ENCODE measurements around the gene CCT8.
"Not testable (repeated sequence)": the region's sequence is repeated elsewhere in the genome, so short reads cannot be mapped to it uniquely, and the experiment has no call there.

Gene CCT8

DNA sequence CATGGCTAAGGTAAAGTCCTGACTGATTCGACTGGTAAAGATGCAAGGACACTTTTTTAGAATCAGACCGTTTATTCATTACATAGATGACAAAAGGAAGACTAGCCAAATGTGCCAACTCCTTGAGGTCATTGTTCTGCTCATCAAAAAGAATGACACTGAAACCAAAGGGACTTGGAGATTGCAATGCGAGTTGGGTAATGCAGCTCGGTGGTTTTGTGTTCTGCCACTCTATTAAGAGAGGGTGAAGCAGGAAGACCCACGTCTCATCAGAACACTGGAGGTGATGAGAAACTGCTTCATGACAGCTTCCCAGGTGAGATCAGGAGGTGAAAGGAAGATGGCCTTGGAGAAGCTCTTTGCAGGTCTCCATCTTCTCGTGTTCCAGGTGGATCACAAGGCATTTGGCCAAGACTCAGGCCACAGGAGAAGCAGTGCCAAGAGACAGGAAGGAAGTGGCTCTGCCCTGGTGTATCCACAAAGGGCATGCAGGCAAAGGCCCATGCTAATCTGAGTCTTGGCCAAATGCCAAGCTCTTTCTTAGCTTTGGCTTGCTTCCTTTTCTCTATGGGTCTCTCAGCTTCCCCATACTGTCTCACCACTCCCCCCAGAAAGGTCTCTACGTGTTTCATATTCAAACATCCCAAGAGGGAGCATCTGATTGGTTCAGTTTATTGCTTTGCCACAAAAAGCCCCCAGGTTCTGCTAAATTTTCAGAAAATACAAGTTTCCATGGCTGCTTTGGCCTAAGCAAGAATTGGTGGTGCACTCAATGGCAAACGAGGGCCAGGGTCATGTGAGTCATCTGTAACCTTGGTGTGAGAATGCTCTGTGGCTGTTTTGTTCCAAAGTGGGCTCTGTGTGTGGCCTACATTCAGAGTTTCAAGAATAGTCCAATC lies 5.7 kb upstream of the CCT8 start:
- no peak for DNase-seq (ENCODE audit: low spot score)

DNA sequence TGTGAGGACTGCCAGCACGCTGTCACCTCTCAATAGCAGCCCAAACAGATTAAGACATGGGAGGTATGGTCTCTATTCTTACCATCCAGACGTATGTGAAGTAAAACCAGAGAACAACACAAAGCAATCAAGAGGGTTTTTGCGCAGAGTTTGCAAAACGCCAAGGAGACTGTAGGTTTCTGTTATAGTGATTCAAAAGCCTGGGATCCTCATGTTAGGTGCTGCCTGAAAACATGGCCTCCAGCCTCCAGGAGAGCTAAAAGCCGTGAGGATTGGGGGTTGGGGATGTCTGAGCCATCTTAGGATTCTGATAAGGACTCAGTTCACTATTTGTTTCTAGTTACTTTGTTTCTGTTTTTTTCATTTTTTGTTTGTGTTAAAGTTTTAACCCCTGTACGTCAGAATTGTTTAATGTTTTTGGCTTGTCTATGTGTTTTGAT lies 4.2 kb upstream of the CCT8 start:
- DNase-seq (ENCODE audit: low spot score): no peak

DNA sequence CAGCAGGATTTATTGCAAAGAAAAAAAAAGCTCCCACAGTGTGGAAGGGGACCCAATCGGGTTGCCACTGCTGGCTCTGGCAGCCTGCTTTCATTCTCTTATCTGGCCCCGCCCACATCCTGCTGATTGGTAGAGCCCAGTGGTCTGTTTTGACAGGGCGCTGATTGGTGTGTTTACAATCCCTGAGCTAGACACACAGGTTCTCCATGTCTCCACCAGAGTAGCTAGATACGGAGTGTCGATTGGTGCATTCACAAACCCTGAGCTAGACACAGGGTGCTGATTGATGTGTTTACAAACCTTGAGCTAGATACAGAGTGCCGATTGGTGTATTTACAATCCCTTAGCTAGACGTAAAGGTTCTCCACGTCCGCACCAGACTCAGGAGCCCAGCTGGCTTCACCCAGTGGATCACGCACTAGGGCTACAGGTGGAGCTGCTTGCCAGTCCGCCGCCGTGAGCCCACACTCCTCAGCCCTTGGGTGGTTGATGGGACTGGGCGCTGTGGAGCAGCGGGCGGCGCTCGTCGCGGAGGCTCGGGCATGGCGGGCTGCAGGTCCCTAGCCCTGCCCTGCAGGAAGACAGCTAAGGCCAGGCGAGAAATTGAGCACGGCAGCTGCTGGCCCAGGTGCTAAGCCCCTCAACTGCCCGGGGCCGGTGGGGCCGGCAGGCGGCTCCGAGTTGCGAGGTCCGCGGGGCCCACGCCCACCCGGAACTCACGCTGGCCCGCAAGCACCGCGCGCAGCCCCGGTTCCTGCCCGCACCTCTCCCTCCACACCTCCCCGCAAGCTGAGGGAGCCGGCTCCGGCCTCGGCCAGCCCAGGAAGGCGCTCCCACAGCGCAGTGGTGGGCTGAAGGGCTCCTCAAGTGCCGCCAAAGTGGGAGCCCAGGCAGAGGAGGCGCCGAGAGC lies 3.5 kb upstream of the CCT8 start:
- DNase-seq (ENCODE audit: low spot score): not testable (repeated sequence)

DNA sequence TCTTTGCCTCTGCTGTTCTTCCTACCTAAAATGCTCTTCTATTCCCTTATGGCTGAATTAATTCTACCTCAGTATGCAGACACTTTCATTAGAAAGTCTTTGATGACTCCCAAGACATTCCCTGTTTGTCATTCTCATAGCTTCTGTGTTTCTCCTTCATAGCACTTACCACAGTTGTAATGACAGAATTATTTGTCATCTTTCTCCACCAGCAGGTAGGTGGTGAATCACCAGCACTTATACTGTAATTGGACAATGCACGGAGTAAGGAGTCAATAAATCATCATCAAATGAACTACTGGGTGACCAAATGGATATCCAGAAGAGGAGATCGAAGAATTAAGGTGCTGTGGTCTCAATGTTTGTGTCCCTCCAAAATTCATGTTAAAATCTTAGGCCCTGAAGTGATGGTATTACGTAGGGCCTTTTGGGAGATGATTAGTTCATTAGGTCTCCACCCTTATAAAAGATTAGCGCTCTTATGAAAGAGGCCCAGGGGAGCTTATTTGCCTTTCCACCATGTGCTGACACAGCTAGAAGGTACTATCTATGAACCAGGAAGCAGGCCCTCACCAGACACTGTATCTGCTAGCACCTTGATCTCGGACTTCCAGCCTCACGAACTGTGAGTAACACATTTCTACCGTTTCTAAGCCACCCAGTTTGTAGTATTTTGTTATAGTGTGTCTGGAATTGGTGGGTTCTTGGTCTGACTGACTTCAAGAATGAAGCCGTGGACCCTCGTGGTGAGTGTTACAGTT lies 2.4 kb upstream of the CCT8 start:
- DNase-seq (ENCODE audit: low spot score): no peak

DNA sequence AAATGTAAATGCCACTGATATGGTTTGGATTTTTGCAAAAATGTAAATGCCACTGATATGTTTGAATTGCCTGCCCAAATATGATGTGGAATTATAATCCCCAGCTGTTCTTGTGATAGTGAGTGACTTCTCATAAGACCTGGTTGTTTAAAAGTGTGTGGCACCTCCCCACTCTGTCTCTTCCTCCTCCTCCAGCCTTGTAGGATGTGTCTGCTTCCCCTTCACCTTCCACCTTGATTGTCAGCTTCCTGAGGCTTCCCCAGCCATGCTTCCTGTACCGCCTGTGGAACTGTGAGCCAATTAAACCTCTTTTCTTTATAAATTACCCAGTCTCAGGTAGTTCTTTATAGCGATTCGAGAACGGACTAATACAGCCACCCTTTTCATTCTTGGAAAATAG lies 1.3 kb upstream of the CCT8 start:
- no peak for DNase-seq (ENCODE audit: low spot score)

DNA sequence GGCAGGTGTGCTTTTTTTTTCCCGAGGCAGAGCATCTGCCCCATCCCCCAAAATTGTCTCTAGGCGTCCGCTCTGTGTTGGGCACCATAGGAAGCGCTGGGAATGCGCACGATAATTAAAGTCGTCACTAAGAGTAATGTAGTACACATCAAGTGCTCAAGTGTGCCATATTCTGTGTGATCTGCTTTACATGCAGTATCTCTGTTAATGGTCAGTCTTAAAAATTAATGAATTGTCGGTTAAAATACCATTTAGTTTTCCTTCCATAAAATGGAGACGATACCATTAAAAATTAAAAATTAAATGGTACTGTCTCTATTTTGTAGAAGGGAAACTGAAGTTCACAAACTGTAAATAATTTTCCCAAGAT lies 544 bp upstream of the CCT8 start:
- no peak for DNase-seq (ENCODE audit: low spot score)

DNA sequence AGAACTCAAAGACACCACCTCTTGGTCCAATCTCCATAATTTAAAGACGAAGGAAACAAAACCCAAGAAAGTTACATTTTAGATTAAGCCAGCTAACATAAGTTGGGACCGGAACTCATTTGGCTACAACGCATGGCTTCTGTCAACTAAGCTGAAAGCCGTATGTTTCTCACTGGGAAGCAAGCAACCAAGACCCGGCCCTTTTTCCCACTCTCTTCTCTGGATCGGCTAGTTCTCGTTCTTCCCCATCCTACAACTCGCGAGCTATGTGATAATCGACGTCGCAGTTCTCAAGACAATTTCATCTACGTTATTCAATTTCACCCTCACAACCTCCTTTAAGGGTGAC lies 601 bp downstream of the CCT8 start:
- no peak for DNase-seq (ENCODE audit: low spot score)

DNA sequence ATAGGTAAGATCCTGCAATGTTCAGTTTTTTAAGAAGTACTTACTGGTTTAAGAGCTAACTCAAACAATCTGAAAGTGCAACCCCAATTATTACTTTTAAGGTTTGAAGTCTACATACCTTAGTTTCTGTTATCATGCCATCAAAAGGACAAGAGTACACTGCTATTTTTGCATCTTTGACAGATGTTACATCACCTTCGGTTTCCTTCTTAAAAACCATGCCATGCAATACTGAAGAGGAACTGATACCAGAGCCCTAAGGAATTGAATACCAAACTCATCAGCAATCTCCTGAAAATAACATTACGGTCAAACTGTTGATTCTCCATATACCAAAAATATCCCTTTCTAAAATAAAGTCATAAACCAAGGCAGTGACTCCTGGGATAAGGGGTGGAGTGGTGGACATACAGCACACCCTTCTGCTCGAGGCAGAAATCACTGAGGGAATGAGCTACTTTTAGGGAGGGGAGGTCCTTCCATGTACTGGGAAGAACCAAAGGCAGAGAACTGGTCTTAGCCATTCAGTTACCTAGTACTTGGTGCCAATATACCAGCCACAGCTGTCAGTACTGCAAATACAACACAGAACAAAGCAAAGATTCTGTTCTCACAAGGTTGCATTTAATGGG lies 8.5 kb downstream of the CCT8 start:
- DNase-seq (ENCODE audit: low spot score): no peak

DNA sequence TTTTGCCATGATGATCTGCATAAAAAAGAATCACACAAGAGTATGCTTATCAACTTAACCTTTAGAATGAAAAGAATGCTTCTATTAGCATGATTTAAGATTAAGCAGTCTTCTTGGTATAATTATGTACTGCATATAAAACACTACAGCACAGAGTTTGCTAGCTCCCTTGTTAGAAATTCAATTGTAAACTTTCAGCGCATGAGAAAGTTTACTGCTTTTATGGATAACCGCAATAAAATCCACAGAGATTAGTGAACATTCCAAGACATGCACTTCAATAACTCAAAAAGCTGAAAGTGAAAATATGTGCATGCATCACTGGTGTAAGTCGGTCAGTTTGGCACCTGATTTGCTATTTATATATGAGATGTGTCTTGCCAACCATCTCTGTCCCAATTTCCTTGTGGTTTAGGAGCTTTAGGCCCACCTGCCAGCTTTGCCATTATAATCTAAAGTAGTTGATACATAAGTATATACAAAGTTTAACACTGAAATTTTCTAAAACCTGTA lies 16.9 kb downstream of the CCT8 start:
- DNase-seq (ENCODE audit: low spot score): no peak

DNA sequence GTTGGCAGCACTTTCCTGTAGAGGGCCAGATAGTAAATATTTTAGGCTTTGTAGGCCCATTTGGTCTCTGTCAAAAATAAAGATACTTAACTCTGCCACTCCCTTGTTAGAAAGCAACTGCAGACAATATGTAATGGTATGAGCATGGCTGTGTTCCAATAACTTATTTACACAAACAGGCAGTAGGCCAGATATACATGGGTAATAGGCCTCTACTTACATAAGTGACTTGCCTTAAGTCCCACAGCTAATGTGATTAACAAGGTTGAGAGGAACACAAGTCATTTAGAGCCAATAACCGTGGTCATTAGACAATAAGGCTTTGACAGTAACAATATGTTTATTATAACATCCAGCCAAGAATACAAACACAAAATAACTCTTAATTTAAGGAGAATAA lies 17.4 kb downstream of the CCT8 start:
- DNase-seq (ENCODE audit: low spot score): no peak

DNA sequence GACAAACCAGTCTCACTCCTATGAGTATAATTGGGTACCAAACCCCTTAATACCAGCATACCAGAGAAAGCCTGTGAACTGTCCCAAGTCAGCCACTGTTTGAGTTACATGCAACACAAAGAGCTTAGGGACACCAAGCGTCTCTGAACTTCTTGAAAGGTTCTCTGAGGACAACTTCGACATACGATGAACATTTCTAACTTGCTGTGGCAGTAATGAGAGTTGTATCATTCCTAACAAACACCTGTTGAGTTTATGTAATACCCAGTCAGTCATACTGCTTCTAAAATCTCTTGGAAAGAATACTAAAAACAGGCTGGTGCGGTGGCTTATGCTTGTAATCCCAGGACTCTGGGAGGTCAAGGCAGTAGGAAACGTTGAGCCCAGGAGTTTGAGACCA lies 18.4 kb downstream of the CCT8 start:
- no peak for DNase-seq (ENCODE audit: low spot score)

DNA sequence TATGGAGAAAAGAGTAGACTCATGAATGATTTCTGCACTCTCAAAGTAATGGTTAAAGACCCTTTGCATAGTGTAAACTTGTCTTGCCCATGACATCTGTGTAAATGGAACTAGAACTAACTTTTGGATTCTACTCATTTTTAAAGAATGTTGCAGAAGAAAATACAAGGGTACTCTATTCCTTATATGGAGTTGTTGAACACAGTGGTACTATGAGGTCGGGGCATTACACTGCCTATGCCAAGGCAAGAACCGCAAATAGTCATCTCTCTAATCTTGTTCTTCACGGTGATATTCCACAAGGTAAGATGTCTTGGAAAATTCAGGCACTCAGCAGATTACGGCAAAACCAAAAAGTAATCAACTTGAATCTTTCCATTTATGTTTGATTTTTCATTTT lies 19.8 kb downstream of the CCT8 start:
- no peak for DNase-seq (ENCODE audit: low spot score)

DNA sequence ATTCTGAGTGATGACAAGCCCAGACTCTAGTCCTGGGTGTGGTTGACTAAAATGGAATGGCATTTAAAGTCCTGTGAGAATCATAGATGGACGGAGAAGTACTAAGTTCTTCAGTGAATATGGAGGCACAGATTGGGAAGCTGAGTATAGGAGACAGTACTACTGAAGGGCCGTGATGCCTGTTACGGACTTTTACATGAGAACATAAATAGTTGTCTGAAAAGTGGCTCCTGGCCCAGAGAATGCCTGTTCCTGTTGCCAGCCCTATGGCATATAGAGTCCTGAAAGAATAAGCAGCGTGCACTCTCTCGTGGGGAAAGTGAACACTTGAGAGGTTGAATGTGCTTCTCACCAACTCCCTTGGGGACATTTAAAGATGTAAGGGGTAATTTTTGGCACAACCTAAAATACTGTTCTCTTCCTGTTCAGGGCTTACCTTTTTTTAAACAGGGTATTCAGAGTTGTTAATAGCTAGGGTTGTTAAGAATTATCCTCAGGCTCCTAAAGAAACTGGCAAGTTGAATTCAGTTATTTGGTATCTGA lies 20.4 kb downstream of the CCT8 start:
- no peak for DNase-seq (ENCODE audit: low spot score)

DNA sequence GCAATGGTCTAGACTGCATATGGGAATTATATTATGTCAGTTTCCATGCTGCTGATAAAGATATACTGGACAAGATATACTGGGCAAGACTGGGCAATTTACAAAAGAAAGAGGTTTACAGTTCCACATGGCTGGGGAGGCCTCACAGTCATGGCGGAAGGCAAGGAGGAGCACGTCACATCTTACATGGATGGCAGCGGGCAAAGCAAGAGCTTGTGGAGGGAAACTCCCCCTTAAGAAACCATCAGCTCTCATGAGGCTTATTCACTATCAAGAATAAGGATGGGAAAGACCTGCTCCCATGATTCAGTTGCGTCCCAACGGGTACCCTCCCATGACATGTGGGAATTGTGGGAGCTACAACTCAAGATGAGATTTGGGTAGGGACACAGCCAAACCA lies 21.2 kb downstream of the CCT8 start:
- DNase-seq (ENCODE audit: low spot score): no peak

DNA sequence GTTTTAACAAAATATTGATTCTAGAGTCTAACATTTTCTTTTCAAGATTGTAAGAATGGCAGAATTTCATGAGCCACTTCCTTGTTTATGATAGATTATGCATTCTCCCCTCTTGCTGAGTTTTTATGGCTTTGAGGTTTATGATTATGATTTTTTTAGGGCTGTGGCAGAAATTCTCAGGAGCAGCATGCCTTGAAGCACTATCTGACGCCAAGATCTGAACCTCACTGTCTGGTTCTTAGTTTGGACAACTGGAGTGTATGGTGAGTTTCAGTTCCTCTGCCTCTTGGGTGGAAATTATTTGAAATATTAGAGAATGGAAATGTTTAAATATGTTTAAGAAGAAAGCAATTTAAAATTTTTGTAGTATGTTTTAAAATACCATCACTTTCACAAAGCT lies 38.8 kb downstream of the CCT8 start:
- DNase-seq (ENCODE audit: low spot score): no peak

DNA sequence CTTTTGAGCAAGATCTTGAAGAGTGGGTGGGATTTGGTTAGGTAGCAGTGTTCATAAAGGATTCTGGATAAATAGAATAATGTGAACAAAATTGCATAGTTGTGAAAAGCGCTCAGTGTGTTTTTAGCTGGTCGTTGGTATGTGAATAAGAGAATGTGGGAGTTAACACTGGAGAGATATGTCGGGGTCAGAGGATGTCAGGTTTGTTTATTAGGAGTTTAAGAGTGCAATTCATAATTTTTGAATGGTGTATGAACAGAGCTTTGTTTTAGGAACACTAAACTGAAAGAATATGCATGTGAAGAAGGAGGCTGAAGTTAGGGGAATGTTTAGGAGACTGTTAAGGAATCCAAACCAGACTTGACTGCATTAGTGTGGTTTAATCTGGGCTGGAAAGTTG lies 39.6 kb downstream of the CCT8 start:
- DNase-seq (ENCODE audit: low spot score): no peak

DNA sequence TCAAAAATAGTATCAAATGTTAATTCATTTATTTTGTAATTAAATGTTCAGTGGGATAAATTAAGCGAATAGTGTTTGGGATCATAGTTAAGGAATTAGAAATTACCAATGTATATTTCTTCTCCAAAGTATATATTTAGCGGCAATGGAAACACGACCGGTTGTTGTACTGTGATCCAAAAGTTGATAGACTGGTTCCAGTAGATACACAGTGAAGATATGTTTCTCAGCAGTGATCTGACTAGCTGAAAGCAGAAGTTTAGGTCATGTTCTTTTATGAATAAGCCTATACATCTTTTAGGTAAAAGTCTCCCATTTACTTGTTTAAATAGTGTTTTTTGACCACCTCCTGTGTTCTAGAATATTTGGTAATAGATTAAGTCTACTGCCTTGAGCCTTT lies 40.1 kb downstream of the CCT8 start:
- no peak for DNase-seq (ENCODE audit: low spot score)

DNA sequence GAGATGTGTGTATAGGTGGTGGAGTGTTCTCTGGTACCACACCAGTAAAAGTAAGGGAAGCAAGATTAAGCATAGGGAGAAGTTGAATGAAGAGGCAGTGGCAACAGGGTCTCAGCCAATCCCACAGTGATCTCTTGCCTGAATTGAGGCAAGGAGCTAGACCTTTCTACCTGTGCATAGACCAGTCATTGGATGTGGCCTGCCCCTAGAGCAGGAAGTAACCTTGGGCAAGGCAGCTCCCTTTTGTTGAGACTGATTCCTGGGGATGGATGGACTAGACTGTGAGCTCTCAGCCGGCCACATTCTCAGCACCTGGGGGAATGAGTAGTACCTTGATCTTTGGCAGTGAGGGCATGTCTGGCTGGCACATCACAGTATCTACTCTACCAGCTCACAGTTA lies 42.5 kb downstream of the CCT8 start:
- DNase-seq (ENCODE audit: low spot score): no peak

DNA sequence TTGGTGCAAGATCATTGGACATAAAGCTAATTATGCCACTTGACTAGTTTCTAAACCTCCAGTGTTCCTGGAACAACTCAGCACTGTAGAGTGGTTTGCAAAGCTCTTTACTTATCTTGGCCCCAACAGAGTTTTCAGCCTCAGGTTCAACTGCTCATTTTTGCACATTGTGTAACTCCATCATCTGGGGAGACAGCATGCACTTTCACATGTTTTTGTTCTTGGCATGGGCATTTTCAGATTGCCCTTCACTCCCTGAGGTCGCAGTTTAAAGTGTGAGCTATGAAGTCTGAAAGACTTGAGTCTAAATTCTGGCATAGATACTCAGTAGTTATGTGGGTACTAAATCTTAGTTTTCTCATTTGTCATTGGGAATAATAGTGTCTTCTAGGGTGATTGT lies 43.9 kb downstream of the CCT8 start:
- no peak for DNase-seq (ENCODE audit: low spot score)

DNA sequence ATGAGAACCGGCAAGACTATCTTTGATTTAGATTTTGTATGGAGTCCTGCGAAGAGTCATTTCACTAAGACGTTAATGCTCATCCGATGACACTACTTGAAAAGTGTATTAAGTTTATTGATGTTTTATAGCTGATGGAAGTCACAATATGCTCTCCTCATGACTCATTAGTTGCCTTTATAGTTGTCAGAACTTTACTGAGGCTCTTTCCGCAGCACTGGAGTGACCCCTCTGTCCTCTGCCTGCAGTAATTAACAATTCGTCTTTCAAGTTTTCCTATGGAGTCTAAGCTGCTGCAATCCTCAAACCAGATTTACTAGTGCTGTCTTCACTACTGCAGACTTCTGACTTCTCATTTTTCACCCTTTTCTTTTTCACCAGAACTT lies 48.1 kb downstream of the CCT8 start:
- no peak for DNase-seq (ENCODE audit: low spot score)

DNA sequence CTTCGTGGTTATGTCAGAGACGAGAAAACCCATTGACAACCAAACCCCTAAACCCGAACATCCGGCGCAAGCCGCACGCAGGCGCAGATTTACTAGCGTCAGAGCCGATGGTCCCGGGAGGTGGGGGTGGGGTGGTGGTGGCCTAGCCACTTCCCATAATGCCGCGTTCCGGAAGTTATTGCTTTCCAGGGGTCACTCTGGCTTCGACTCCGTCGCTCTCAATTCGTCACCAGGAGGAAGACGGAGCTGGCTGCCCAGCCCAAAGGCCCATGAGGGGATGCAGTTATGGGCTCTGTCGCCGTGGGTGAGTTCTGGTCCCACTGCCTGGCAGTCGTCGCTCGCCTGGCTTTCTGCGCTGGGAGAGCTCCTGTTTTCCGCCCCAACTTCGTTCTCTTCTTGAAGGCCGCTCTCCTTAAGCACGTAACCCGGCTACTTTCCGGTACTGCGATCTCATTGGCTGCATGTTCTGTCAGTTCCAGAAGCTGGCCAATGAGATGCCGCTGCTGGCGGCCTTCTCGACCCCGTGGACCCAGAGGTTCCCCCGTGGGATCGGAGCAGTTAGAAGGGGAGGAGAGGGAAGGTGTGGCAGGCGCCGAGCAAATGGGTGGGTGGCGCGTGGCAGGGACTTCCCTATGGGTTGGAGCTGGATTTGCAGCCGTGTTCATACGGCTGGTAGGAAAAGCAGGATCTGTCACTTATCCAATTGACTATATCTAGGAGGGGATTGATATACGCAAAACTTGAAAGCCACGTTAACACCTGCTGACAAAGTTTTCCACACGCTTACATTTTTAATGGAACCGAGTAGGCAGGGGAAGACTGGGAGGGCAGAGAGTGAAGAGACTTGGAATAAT lies 48.7 kb downstream of the CCT8 start, which contains the start of gene USP16:
Gene USP16, plus strand, starts transcription at position 195 of the 854 bp plus-strand sequence. CDS start 3,246 bp downstream, outside the sequence.
- DNase-seq (ENCODE audit: low spot score): peak; percentile 97

Measured in ecto neural progenitor cell (in vitro differentiated cells).